Effector memory CD4-positive, alpha-beta T cell (primary cell): ENCODE measurements around the gene ZNF469.

Experiments used
- DNase-seq, 3 donors: peaks; one replicate each; pipeline ENCODE4 v3.0.0-alpha.2; 2020
- H3K27ac ChIP-seq: 2 replicates; pipeline ENCODE4 v1.7.0; 2013; ENCODE audit warnings: mild to moderate bottlenecking, low read length, moderate library complexity; ENCODE audit not compliant: insufficient read depth, poor library complexity, severe bottlenecking
- H3K27me3 ChIP-seq: replicated peaks from 2 replicates; pipeline ENCODE4 v1.7.0; 2013; ENCODE audit warnings: mild to moderate bottlenecking, low read length; ENCODE audit not compliant: insufficient read depth, control insufficient read depth, poor library complexity, severe bottlenecking
- H3K36me3 ChIP-seq: 2 replicates; pipeline ENCODE4 v1.7.0; 2013; ENCODE audit warnings: mild to moderate bottlenecking, low read length, moderate library complexity; ENCODE audit not compliant: control insufficient read depth, insufficient read depth
- H3K4me1 ChIP-seq: 2 replicates; pipeline ENCODE4 v1.7.0; 2013; ENCODE audit warnings: low read length, mild to moderate bottlenecking; ENCODE audit not compliant: control insufficient read depth, insufficient read depth, poor library complexity, severe bottlenecking
- H3K4me3 ChIP-seq: 2 replicates; pipeline ENCODE4 v1.7.0; 2013; ENCODE audit warnings: low read length, low read depth, mild to moderate bottlenecking; ENCODE audit not compliant: insufficient read depth, poor library complexity, severe bottlenecking
- H3K9me3 ChIP-seq: 2 replicates; pipeline ENCODE4 v1.7.0; 2013; ENCODE audit warnings: mild to moderate bottlenecking, low read length, moderate library complexity; ENCODE audit not compliant: control insufficient read depth

The ZNF469 gene

GRCh38 chr16:88416686-88417085 lies 33.9 kb downstream of the ZNF469 start:
- no peaks in the 10 kb centered on the region for H3K4me1 ChIP-seq
- H3K27me3 ChIP-seq: peaks cover 3% of the 10 kb centered on the region
- no peak for DNase-seq
- no peaks in the 10 kb centered on the region for H3K36me3 ChIP-seq
- H3K4me3 ChIP-seq: no peak overlapping the region
- no peak overlapping the region for H3K27ac ChIP-seq
- H3K9me3 ChIP-seq: no peaks in the 10 kb centered on the region

- H3K9me3 ChIP-seq: no peaks in the 10 kb centered on the region
- no peak overlapping the region for H3K27ac ChIP-seq
- no peaks in the 10 kb centered on the region for H3K36me3 ChIP-seq
- DNase-seq: no peak
- peaks cover 3% of the 10 kb centered on the region for H3K27me3 ChIP-seq
- no peak overlapping the region for H3K4me3 ChIP-seq
- no peaks in the 10 kb centered on the region for H3K4me1 ChIP-seq
Measured at GRCh38 chr16:88417684-88418476, 35.1 kb downstream of the ZNF469 start.

- no peak for DNase-seq
- H3K36me3 ChIP-seq: no peaks in the 10 kb centered on the region
- H3K4me3 ChIP-seq: no peak overlapping the region
- H3K4me1 ChIP-seq: no peaks in the 10 kb centered on the region
- no peak overlapping the region for H3K27ac ChIP-seq
- H3K27me3 ChIP-seq: peaks cover 3% of the 10 kb centered on the region
- no peaks in the 10 kb centered on the region for H3K9me3 ChIP-seq
Measured at GRCh38 chr16:88418869-88419268, 36.1 kb downstream of the ZNF469 start.

GRCh38 chr16:88419790-88420189 lies 37.0 kb downstream of the ZNF469 start:
- H3K27ac ChIP-seq: no peak overlapping the region
- no peaks in the 10 kb centered on the region for H3K9me3 ChIP-seq
- peaks cover 3% of the 10 kb centered on the region for H3K27me3 ChIP-seq
- H3K4me1 ChIP-seq: no peaks in the 10 kb centered on the region
- DNase-seq: no peak
- no peak overlapping the region for H3K4me3 ChIP-seq
- no peaks in the 10 kb centered on the region for H3K36me3 ChIP-seq

GRCh38 chr16:88420496-88420895 lies 37.7 kb downstream of the ZNF469 start:
- no peak for DNase-seq
- H3K36me3 ChIP-seq: no peaks in the 10 kb centered on the region
- no peaks in the 10 kb centered on the region for H3K4me1 ChIP-seq
- peaks cover 3% of the 10 kb centered on the region for H3K27me3 ChIP-seq
- no peaks in the 10 kb centered on the region for H3K9me3 ChIP-seq
- no peak overlapping the region for H3K27ac ChIP-seq
- no peak overlapping the region for H3K4me3 ChIP-seq

- H3K27me3 ChIP-seq: peaks cover 3% of the 10 kb centered on the region
- no peaks in the 10 kb centered on the region for H3K4me1 ChIP-seq
- no peak for DNase-seq
- no peaks in the 10 kb centered on the region for H3K36me3 ChIP-seq
- no peak overlapping the region for H3K27ac ChIP-seq
- no peak overlapping the region for H3K4me3 ChIP-seq
- H3K9me3 ChIP-seq: no peaks in the 10 kb centered on the region
Measured at GRCh38 chr16:88421301-88421700, 38.5 kb downstream of the ZNF469 start.

- H3K27me3 ChIP-seq: peaks cover 3% of the 10 kb centered on the region
- H3K4me3 ChIP-seq: no peak overlapping the region
- no peaks in the 10 kb centered on the region for H3K9me3 ChIP-seq
- no peaks in the 10 kb centered on the region for H3K4me1 ChIP-seq
- DNase-seq: no peak
- no peak overlapping the region for H3K27ac ChIP-seq
- H3K36me3 ChIP-seq: no peaks in the 10 kb centered on the region
Measured at GRCh38 chr16:88421871-88422433, 39.2 kb downstream of the ZNF469 start.

- DNase-seq: no peak
- Histone ChIP-seq H3K27me3 (peaks cover 3% of the 10 kb centered on the region), H3K4me3 (no peak overlapping the region), H3K9me3 (no peaks in the 10 kb centered on the region), H3K36me3 (no peaks in the 10 kb centered on the region), H3K4me1 (no peaks in the 10 kb centered on the region), H3K27ac (no peak overlapping the region)
Measured at GRCh38 chr16:88422733-88423447, 40.1 kb downstream of the ZNF469 start.

GRCh38 chr16:88423448-88423850 lies 40.7 kb downstream of the ZNF469 start:
- Histone ChIP-seq H3K9me3 (no peaks in the 10 kb centered on the region), H3K4me3 (no peak overlapping the region), H3K36me3 (no peaks in the 10 kb centered on the region), H3K4me1 (no peaks in the 10 kb centered on the region), H3K27ac (no peak overlapping the region), H3K27me3 (peaks cover 2% of the 10 kb centered on the region)
- DNase-seq: no peak
